Spleen (tissue), 7 donors: Measurements from ENCODE around the gene FAM110A.

ENCODE experiments used
- POLR2A ChIP-seq, 3 donors: fragments of 450-650 bp; IDR thresholded peaks; one replicate each; pipeline ENCODE4 v1.5.1; 2017; ENCODE audit warnings: antibody characterized with exemption in 3 of 3, mild to moderate bottlenecking in 1 of 3
- POLR2AphosphoS5 ChIP-seq, 3 donors: sonication (generic); formaldehyde crosslinking; IDR thresholded peaks; one replicate each; pipeline ENCODE4 v1.5.1; 2017; ENCODE audit warnings: antibody characterized with exemption in 3 of 3
- TF ChIP-seq, protein P1 (sequence below), 11 experiments: fragments of 200-600 bp in 7 of 11; fragments of 450-650 bp in 4 of 11; sonication (generic) in 4 of 11; IDR thresholded peaks in 8 of 11; conservative IDR thresholded peaks in 3 of 11; 1 replicate in 7 of 11; 2 replicates in 4 of 11; pipeline versions ENCODE4 v1.4.0 to v1.8.0; 2016 to 2021; ENCODE audit warnings: antibody characterized with exemption in 11 of 11, inconsistent platforms in 4 of 11, mild to moderate bottlenecking in 1 of 11
- donor health status: DM: no; HTN: no; CAD: no; lungs with moderate emphysema.
- donor health status: DM: no; HTN: no; CAD: no.
- donor health status: DM: no; HTN: no; CAD: no.

DNA sequence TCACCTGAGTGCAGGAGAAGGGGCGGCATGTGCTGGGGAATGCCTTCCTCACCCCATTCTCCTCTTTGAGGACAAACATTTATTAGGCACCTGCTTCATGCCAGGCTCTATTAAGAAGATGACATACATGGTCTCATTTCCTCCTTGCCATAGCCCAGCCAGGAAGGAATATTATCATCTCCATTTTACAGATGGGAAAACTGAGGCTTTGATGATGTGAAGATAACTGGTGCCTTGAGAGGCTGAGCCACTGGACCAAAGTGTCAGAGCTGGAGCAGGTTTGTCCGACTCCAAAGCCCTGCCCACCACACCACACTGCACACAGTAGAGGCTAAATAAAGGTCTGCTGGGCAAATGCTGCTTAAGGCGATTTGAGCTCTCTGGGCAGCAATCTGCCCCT lies 37.2 kb downstream of the FAM110A start:
- TF ChIP-seq POLR2A (IDR thresholded peaks at IDR 0.05) (no peak), POLR2AphosphoS5 (IDR thresholded peaks at IDR 0.05) (no peak)
- TF ChIP-seq, protein P1, sequence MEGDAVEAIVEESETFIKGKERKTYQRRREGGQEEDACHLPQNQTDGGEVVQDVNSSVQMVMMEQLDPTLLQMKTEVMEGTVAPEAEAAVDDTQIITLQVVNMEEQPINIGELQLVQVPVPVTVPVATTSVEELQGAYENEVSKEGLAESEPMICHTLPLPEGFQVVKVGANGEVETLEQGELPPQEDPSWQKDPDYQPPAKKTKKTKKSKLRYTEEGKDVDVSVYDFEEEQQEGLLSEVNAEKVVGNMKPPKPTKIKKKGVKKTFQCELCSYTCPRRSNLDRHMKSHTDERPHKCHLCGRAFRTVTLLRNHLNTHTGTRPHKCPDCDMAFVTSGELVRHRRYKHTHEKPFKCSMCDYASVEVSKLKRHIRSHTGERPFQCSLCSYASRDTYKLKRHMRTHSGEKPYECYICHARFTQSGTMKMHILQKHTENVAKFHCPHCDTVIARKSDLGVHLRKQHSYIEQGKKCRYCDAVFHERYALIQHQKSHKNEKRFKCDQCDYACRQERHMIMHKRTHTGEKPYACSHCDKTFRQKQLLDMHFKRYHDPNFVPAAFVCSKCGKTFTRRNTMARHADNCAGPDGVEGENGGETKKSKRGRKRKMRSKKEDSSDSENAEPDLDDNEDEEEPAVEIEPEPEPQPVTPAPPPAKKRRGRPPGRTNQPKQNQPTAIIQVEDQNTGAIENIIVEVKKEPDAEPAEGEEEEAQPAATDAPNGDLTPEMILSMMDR (IDR thresholded peaks at IDR 0.05 in 8 of 11, conservative IDR thresholded peaks at IDR 0.05 in 3 of 11) = no peak
